NB4 (cell line): ENCODE measurements around the gene AMOTL2.

ENCODE experiments used
- CTCF ChIP-seq: IDR thresholded peaks from one replicate; pipeline ENCODE4 v1.5.1; 2012; ENCODE audit warnings: low read depth, low read length
- POLR2A ChIP-seq: IDR thresholded peaks from 2 replicates; pipeline ENCODE4 v1.6.1; 2011; ENCODE audit warnings: mild to moderate bottlenecking; ENCODE audit not compliant: insufficient read length; ENCODE audit errors: extremely low read depth

- TF ChIP-seq POLR2A (no peak), CTCF (no peak)
These were observed 4.2 kb downstream of the AMOTL2 start for GRCh38 chr3:134369861-134370596.
